ENCODE measurements around the gene METTL1.

DNA sequence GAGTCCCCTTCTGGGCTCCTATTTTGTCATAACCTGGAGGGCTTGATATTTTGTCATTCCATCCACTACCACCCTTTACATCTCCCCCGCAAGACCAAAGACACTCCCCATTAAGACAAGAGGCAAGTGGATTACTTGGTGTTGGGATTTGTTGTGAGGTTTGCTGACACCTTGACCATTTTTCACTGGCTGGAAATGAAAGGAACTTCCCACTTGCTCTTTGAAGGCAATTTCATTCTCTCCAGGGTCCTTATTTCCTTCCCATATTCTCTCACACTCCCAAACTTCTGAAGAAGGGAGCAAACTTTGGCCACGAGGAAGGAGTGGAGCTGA is 48.3 kb downstream of the METTL1 start:
- no peak for TF ChIP-seq EZH2 (IDR thresholded peaks at IDR 0.05; ENCODE audit: low read depth, unreplicated experiment)
- TF ChIP-seq POLR2AphosphoS5 (IDR thresholded peaks at IDR 0.05; ENCODE audit: low read depth), result no peak
- no peak for TF ChIP-seq CREB1 (CRISPR knock-in tag; IDR thresholded peaks at IDR 0.05; ENCODE audit: low read depth)
- TF ChIP-seq, protein P1, sequence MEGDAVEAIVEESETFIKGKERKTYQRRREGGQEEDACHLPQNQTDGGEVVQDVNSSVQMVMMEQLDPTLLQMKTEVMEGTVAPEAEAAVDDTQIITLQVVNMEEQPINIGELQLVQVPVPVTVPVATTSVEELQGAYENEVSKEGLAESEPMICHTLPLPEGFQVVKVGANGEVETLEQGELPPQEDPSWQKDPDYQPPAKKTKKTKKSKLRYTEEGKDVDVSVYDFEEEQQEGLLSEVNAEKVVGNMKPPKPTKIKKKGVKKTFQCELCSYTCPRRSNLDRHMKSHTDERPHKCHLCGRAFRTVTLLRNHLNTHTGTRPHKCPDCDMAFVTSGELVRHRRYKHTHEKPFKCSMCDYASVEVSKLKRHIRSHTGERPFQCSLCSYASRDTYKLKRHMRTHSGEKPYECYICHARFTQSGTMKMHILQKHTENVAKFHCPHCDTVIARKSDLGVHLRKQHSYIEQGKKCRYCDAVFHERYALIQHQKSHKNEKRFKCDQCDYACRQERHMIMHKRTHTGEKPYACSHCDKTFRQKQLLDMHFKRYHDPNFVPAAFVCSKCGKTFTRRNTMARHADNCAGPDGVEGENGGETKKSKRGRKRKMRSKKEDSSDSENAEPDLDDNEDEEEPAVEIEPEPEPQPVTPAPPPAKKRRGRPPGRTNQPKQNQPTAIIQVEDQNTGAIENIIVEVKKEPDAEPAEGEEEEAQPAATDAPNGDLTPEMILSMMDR (conservative IDR thresholded peaks at IDR 0.05; ENCODE audit: low read depth in 2 of 2), result no peak
- TF ChIP-seq ZNF114 (CRISPR knock-in tag; IDR thresholded peaks at IDR 0.05), result no peak
- TF ChIP-seq, protein P2, sequence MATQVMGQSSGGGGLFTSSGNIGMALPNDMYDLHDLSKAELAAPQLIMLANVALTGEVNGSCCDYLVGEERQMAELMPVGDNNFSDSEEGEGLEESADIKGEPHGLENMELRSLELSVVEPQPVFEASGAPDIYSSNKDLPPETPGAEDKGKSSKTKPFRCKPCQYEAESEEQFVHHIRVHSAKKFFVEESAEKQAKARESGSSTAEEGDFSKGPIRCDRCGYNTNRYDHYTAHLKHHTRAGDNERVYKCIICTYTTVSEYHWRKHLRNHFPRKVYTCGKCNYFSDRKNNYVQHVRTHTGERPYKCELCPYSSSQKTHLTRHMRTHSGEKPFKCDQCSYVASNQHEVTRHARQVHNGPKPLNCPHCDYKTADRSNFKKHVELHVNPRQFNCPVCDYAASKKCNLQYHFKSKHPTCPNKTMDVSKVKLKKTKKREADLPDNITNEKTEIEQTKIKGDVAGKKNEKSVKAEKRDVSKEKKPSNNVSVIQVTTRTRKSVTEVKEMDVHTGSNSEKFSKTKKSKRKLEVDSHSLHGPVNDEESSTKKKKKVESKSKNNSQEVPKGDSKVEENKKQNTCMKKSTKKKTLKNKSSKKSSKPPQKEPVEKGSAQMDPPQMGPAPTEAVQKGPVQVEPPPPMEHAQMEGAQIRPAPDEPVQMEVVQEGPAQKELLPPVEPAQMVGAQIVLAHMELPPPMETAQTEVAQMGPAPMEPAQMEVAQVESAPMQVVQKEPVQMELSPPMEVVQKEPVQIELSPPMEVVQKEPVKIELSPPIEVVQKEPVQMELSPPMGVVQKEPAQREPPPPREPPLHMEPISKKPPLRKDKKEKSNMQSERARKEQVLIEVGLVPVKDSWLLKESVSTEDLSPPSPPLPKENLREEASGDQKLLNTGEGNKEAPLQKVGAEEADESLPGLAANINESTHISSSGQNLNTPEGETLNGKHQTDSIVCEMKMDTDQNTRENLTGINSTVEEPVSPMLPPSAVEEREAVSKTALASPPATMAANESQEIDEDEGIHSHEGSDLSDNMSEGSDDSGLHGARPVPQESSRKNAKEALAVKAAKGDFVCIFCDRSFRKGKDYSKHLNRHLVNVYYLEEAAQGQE (IDR thresholded peaks at IDR 0.05; ENCODE audit: unreplicated experiment), result no peak
- no peak for TF ChIP-seq EZH2phosphoT487 (IDR thresholded peaks at IDR 0.05; ENCODE audit: unreplicated experiment)
- TF ChIP-seq NANOG (IDR thresholded peaks at IDR 0.05; ENCODE audit: borderline replicate concordance), result no peak
- TF ChIP-seq JUNB (IDR thresholded peaks at IDR 0.05; ENCODE audit: unreplicated experiment), result no peak
- TF ChIP-seq ZNF331 (CRISPR knock-in tag; IDR thresholded peaks at IDR 0.05; ENCODE audit: low read depth), result no peak
- TF ChIP-seq, protein P3, sequence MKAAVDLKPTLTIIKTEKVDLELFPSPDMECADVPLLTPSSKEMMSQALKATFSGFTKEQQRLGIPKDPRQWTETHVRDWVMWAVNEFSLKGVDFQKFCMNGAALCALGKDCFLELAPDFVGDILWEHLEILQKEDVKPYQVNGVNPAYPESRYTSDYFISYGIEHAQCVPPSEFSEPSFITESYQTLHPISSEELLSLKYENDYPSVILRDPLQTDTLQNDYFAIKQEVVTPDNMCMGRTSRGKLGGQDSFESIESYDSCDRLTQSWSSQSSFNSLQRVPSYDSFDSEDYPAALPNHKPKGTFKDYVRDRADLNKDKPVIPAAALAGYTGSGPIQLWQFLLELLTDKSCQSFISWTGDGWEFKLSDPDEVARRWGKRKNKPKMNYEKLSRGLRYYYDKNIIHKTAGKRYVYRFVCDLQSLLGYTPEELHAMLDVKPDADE (IDR thresholded peaks at IDR 0.05), result no peak
- TF ChIP-seq STAT1 (IDR thresholded peaks at IDR 0.05; ENCODE audit: unreplicated experiment), result no peak
